ENCODE data around the gene HEPN1.

Gene HEPN1

DNA sequence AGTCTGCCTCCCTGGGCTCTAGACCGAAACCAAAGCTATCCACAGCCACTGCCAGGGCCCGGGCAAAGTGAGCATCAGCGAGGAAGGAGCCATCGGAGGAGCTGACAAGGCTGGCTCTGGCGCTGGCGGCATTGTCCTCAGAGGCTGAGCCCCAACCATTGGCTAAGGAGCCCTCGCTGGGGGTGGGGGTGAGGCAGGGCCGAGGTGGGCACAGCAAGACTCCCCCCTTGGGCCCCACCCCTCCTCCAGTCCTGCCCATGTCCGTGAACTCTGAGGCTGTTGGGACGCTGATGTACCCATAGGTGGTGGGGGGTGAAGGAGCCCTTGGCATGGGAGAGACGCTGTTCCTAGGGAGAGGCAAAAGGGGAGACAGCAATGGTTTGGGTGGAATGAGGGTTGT is 32.6 kb upstream of the HEPN1 start:
- no peak for DNase-seq

- no peak for DNase-seq
These were observed 31.9 kb upstream of the HEPN1 start for GRCh38 chr11:124886978-124887666.

GRCh38 chr11:124887667-124888013 is 31.4 kb upstream of the HEPN1 start:
- DNase-seq, result no peak

GRCh38 chr11:124889191-124890091 is 29.6 kb upstream of the HEPN1 start:
- DNase-seq, result no peak

- DNase-seq, result no peak
These were observed 28.9 kb upstream of the HEPN1 start for GRCh38 chr11:124890151-124890550.

DNA sequence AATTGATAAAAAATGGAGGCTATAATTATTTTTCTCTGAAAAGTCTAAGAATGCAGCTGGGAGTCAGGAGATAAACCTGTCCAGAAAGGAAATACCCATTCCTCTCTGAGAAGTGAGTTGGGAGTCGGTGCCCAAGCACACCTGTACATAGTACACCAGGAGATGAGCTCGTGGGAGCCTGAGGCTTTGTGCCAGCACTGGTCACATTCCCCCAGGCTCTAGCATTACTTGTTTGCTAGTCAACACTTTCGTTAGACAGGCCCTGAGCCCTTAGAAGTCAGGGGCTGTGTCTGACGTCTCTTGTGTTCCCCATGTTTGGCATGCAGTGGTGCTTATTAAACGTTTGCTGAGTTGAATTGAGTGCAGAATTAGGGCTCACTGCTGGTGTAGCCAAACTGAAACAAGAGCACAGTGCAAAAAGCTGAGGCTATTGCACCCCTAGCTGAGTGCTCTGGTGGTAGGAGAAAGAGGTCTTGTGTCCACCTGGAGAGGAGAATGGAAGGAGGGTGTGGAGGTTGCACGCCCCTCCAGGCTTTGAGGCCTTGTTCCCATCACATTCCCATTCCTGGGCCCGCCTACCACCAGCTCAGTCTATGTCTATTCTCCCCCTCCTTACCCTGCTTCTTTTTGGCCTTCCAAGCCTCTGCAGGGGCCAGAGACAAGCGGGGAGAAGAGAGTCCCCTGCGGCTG is 28.2 kb upstream of the HEPN1 start:
- no peak for DNase-seq

- DNase-seq, result peak; percentile 58
These were observed 27.6 kb upstream of the HEPN1 start for GRCh38 chr11:124891373-124891861.

DNA sequence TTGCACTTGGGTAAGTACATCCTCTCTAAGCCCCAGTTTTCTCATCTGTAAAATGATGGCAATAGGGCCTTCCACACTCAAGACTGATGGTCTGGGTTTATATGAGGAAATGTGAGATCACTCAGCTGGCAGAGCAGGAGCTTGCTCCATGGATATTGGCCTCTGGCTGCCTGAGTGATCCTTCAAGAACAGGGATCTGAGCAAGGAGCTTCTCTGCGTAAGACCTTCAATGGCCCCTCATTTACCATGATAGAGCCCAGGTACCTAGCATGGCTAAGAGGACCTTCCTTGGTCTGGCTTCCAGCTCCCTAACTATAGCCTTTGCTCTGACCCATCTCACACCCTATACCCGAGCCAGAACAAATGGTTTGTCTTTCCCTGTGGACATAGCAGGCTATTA is 26.9 kb upstream of the HEPN1 start:
- no peak for DNase-seq

- DNase-seq, result no peak
These were observed 26.1 kb upstream of the HEPN1 start for GRCh38 chr11:124892750-124893454.

- no peak for DNase-seq
These were observed 25.2 kb upstream of the HEPN1 start for GRCh38 chr11:124893781-124894401.

GRCh38 chr11:124894606-124895430 is 24.2 kb upstream of the HEPN1 start:
- DNase-seq, result no peak

GRCh38 chr11:124895471-124895971 is 23.5 kb upstream of the HEPN1 start:
- DNase-seq, result no peak

GRCh38 chr11:124896071-124896750 is 22.8 kb upstream of the HEPN1 start:
- no peak for DNase-seq

DNA sequence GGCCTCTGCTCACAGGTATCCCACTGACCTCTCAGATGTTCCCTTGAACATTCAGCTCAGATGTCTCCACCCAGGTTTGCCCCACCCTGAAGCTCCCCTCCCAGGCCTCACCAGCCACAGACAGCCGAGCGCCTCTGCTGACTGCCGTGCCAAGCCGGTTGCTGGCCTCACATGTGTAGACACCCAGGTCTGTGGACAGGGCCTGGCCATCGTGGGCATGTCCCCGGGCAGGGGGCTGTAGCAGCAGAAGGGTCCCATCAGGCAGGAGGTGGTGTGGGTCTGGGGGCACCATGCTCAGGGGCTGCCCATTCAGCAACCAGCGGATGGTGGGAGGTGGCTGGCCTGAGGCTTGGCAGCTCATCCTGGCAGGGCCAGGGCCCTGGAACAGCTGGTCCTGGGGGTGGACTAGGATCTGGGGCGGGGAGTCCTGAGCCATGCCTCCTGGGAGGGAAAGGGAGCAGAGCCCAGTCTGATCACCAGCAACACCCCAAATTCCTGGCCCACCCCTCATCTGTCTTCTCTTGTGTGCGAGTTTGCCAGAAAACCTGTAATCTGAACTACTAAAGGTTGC is 22.1 kb upstream of the HEPN1 start:
- no peak for DNase-seq

DNA sequence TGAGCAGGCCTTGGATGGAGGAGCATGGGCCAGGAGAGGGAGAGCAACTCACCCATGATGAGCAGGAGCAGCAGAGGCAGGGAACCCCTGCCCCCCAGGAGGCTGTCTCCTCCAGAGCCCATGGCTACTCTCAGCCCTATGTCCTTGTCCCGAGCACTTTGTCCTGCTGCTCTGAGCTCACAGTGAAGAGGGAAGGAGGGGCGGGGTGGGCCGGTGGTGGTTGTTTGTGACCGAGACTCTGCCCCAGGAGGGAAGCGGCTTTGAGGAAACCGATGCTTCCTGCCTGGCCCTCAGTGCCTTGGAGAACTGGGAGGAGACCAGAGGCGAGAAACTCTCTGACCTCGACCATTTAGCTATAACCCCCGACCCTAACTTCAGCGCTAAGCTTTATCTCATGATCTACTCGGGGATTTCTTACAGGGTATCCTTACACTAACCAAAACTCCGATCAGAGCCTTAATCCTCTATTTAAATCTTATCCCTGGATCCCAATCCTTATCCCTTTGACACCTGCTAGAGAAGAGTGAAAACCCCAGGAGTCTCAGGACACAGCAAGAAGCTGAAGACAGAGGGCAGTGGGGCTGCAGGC is 21.3 kb upstream of the HEPN1 start, which contains the start of gene ROBO4:
Gene ROBO4 (minus strand): TSS at position 192 of the 589 bp plus-strand sequence. CDS start 70 bp downstream, at position 122.
- DNase-seq, result no peak

DNA sequence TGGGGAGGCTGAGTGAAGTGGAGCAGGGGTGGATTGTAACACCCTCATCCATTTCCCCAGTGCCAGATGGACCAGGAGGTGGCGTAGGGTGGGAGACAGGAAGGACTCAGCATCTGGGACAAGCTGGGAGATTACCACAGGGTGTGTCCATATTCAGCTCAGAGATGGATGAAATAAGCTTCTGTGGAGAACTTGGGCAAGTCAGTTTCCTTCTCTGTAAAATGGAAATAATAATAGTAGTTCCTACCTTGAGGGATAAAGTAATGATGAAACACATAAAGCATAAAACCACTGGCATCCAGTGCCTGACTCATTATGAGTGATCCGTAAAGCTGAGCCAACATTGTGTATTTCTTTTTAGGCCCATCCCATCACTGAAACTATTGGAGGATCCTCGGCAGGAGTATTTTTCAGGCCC is 20.8 kb upstream of the HEPN1 start:
- DNase-seq, result no peak

DNA sequence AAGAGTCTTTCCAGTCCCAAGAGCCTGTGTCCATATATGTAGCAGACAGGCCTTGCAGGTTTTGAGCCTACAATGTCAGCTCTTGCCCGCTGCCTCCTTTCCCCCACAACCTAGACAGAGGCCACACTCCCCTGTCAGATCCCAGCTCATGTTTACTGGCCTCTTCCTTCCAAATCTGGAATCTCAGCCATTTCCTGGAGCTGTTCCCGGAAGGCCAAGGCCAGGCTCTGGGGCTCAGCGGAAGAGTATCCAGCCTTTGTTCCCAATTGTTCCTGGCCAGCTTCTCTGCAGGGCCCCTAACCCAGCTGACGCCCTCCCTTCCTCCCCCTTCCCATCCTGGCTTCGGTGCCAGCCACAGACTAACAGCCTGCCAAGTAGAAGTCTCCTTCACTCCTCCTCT is 20.3 kb upstream of the HEPN1 start:
- DNase-seq, result no peak

- DNase-seq, result no peak
These were observed 19.5 kb upstream of the HEPN1 start for GRCh38 chr11:124899383-124900145.

DNA sequence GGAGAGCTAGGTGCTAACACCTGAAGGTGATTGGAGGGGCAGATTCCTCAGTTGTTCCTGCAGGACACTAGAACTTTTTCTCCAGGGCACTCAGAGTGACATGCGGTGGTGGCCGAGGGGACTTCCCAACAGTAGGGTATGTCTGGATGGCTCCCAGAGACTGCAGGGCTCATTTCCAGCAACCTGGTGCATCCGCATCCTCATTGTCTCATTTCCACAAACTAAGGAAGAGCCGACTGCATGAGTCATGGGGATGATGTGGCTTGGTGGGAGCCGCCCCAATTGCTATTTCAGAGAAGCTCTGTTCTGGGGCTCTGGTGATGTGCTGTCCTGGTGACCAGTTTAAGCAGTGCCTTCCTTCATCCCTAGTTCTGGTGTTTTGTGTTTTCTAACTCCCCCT is 18.6 kb upstream of the HEPN1 start:
- DNase-seq, result no peak

Measured in retina (tissue), 1 donor.